ENCODE data around the gene OR52D1. TPM values are rescaled to one million over a fixed set of nuclear protein-coding genes. Genes with fewer than 3 reads are reported as not detected.

OR52D1 gene
- total and polyA plus RNA-seq, 9 of the 15 experiments (the other 6 are each of a cell fraction or from before 2014, with no cell fraction given): 0.14 to 1.3 (median 0.97) TPM; not detected in 6

DNA sequence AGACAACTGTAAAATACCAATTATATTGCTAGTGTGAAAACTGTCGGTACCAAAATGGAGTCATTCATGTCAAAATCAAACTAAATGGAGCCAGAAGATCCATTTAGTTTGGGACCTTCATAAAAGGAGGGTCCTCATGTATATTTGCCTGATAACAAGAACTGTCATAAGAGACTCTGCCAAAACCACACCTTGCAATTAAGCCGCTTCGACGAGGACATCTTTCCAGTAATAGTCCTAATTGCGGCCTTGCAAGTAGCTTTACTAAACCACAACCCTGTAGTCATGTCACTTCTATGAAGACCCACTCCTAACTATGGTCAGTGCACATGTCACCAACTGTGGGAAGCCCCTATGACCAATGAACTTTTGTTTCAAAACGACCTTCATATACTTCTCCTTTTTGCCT is 11.9 kb downstream of the OR52D1 start (continued):
- TF ChIP-seq PBX2 (CRISPR knock-in tag; IDR thresholded peaks at IDR 0.05; ENCODE audit: low read depth) (no peak), PBX2 (tag; conservative IDR thresholded peaks at IDR 0.05; ENCODE audit: low read depth) (0 out of 2 replicates have a peak, but pooled peaks have one; percentile 17), SRSF9 (IDR thresholded peaks at IDR 0.05; ENCODE audit: borderline replicate concordance, low read depth, low read length) (no peak), ZNF740 (CRISPR knock-in tag; IDR thresholded peaks at IDR 0.05) (no peak), ZNF740 (tag; IDR thresholded peaks at IDR 0.05) (peak in 1 of 2 experiments; percentile 70; a peak in 1 of 4 replicates), ZNF318 (IDR thresholded peaks at IDR 0.05; ENCODE audit: borderline replicate concordance in 1 of 2, low read depth in 1 of 2) (no peak), NR2F6 (CRISPR knock-in tag; IDR thresholded peaks at IDR 0.05) (no peak), NR2C2 (CRISPR knock-in tag; IDR thresholded peaks at IDR 0.05) (no peak), NR2C2 (tag; IDR thresholded peaks at IDR 0.05) (no peak), GATA2 (CRISPR knock-in tag; IDR thresholded peaks at IDR 0.05) (no peak), ZNF707 (CRISPR knock-in tag; conservative IDR thresholded peaks at IDR 0.05) (no peak), USF1 (CRISPR knock-in tag; IDR thresholded peaks at IDR 0.05) (no peak)
- TF ChIP-seq, protein P1, sequence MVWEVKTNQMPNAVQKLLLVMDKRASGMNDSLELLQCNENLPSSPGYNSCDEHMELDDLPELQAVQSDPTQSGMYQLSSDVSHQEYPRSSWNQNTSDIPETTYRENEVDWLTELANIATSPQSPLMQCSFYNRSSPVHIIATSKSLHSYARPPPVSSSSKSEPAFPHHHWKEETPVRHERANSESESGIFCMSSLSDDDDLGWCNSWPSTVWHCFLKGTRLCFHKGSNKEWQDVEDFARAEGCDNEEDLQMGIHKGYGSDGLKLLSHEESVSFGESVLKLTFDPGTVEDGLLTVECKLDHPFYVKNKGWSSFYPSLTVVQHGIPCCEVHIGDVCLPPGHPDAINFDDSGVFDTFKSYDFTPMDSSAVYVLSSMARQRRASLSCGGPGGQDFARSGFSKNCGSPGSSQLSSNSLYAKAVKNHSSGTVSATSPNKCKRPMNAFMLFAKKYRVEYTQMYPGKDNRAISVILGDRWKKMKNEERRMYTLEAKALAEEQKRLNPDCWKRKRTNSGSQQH (CRISPR knock-in tag; IDR thresholded peaks at IDR 0.05): no peak

Data from K562 (cell line).